Lower leg skin (tissue), 3 donors: ENCODE data around the gene CYB561D2.
A peak's percentile ranks its signal among the peaks of the same experiment; 100 is the strongest.

Experiments used
- CTCF ChIP-seq, 3 donors: fragments of 450-650 bp; IDR thresholded peaks; one replicate each; pipeline ENCODE4 v1.5.1; 2016; ENCODE audit warnings: antibody characterized with exemption in 3 of 3, mild to moderate bottlenecking in 3 of 3, moderate library complexity in 2 of 3
- POLR2A ChIP-seq, 2 donors: fragments of 450-650 bp; IDR thresholded peaks; one replicate each; pipeline ENCODE4 v1.6.1; 2016 to 2017; ENCODE audit warnings: antibody characterized with exemption in 2 of 2, mild to moderate bottlenecking in 1 of 2, moderate library complexity in 1 of 2

DNA sequence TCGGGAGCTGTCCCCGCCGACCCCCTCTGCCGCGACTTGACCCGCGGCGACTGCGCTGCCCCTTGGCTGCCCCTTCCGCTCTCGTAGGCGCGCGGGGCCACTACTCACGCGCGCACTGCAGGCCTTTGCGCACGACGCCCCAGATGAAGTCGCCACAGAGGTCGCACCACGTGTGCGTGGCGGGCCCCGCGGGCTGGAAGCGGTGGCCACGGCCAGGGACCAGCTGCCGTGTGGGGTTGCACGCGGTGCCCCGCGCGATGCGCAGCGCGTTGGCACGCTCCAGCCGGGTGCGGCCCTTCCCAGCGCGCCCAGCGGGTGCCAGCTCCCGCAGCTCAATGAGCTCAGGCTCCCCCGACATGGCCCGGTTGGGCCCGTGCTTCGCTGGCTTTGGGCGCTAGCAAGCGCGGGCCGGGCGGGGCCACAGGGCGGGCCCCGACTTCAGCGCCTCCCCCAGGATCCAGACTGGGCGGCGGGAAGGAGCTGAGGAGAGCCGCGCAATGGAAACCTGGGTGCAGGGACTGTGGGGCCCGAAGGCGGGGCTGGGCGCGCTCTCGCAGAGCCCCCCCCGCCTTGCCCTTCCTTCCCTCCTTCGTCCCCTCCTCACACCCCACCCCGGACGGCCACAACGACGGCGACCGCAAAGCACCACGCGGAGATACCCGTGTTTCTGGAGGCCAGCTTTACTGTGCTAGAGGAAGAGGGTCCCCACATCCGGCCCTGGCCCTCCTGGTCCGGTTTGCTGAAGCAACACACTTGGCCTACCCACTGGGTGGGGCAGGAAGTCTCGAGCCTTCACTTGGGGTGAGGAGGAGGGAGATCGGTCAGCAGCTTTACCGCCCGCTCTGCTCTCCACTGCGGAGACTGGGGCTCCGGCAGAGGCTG lies 10.0 kb upstream of the CYB561D2 start, which contains the start of gene RASSF1:
- TF ChIP-seq CTCF (IDR thresholded peaks at IDR 0.05) (no peak), POLR2A (IDR thresholded peaks at IDR 0.05) (peak in 1 of 2 donors; percentile 16)
